ENCODE measurements around the gene SHQ1.
"Not testable (repeated sequence)": the region's sequence is repeated elsewhere in the genome, so short reads cannot be mapped to it uniquely, and the experiment has no call there.

SHQ1 gene

DNA sequence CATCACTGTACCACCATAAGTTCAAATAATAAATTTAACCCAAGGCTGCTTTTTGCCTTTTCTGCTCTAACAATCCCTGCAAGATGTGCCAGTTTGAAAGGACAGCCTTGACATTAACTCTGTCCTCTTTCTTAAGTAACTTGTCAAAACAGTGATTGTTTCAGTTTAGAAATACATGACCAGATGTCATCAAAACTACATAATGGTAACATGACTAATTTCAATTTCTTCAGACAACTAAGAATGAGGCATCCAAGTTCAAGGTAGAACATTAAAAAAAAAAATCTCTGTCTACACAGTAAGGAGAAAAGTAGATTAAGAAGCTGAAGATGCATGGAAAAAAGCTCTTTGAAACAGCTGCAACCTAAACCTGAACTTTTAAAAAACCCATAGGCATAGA lies 47.4 kb downstream of the SHQ1 start:
- no peak for DNase-seq (ENCODE audit: low read depth)

- DNase-seq (ENCODE audit: low read depth), result no peak
Measured at GRCh38 chr3:72798552-72799195, 49.6 kb downstream of the SHQ1 start.

GRCh38 chr3:72797773-72798543 lies 50.3 kb downstream of the SHQ1 start:
- no peak for DNase-seq (ENCODE audit: low read depth)

- DNase-seq (ENCODE audit: low read depth), result no peak
Measured at GRCh38 chr3:72794079-72794478, 54.2 kb downstream of the SHQ1 start.

- no peak for DNase-seq (ENCODE audit: low read depth)
Measured at GRCh38 chr3:72791161-72791560, 57.1 kb downstream of the SHQ1 start.

- no peak for DNase-seq (ENCODE audit: low read depth)
Measured at GRCh38 chr3:72789786-72790185, 58.5 kb downstream of the SHQ1 start.

- not testable (repeated sequence) for DNase-seq (ENCODE audit: low read depth)
Measured at GRCh38 chr3:72788232-72788631, 60.0 kb downstream of the SHQ1 start.

DNA sequence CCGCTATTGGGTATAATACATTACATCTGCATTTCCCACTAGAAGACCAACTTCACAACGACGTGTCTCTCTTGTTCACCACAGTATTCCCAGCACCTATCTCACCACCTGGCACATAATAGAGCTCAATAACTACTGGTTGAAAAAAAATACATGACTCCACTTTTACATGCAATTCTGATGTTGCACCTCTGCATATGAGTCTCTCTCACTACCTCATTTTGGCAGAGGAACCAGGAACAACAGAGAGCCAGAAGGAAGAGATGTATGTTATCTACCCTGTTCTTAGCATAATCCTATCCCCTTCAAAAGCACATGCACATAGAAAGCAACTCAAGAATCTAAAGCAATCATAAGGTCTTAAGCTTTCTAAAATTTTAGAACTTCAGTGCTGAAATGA lies 61.6 kb downstream of the SHQ1 start:
- DNase-seq (ENCODE audit: low read depth), result no peak

DNA sequence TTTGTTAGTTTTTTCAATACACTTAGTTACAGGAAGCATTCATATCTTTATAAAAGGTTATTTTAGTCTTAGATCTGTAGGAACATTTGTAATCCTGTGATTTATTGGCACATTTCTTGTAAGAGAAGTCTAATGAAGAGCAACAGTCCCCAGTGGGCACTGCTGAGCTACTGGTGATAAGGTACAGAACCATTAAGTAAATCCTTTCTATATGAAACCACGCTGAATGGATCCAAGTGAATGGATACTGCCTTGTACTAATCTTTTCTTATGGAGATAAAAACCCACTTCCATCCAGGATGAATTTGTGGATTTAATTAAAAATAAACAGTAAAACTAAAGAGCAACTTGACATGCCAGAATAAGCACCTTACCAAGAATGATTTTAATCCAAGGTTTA lies 64.0 kb downstream of the SHQ1 start:
- DNase-seq (ENCODE audit: low read depth), result no peak

DNA sequence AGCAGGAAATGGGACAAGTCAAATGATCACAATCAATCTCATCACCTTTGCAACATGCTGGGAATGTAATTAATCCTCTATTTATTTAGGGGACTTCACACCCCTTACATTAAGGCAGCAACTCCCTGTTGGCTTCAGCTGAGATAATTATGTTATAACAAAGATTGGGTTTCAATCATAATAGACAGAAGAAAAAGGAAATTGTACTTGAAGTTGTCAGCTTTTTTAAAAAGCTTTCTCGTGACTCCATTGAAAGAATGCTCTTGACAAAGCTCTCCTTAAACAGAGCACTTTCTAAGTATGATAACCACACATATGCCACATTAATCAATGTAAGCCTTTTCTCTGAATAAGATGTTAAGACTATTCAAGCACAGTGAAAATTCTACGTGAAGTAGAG lies 65.7 kb downstream of the SHQ1 start:
- DNase-seq (ENCODE audit: low read depth), result no peak

- no peak for DNase-seq (ENCODE audit: low read depth)
Measured at GRCh38 chr3:72769758-72770540, 78.3 kb downstream of the SHQ1 start.

DNA sequence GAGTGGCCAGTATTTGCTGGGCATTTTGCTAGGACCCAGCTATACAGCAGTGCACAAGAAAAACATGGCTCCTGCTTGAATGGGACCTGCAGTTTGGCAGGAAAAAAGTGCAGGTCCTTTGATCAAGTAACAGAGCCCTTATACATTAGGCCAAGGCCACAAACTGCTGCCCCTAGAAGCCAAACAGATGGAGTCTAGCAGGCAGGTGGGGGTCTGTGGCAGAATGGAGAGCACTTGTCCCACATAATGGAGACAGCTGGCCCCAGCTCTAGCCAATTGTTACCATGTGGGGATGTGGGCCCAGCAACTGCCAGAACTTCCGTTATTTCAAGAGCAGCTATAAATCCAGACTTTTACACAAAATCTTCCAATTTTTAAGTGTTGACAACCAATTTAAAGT lies 79.3 kb downstream of the SHQ1 start:
- DNase-seq (ENCODE audit: low read depth), result no peak

DNA sequence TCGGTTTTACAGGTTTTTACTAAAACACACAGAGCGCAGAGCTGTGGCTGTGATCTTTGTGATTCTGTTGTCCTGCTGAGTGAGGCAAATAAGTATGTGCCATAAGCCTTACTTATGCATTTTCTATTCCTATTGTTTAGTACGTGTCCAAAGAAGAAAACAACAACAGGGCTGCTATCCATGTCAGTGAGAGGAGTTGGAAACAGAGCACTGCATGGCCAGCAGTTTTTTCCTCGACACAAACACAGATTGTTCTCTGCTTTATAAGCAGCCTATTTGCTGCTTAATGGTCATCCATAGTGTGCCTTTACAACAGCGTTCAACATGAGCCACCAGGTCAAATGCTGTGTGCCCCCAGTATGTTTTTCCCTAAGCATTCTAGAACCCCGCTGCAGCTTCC lies 79.8 kb downstream of the SHQ1 start:
- no peak for DNase-seq (ENCODE audit: low read depth)

GRCh38 chr3:72768006-72768441 lies 80.2 kb downstream of the SHQ1 start:
- no peak for DNase-seq (ENCODE audit: low read depth)

GRCh38 chr3:72766866-72767265 lies 81.4 kb downstream of the SHQ1 start:
- no peak for DNase-seq (ENCODE audit: low read depth)

DNA sequence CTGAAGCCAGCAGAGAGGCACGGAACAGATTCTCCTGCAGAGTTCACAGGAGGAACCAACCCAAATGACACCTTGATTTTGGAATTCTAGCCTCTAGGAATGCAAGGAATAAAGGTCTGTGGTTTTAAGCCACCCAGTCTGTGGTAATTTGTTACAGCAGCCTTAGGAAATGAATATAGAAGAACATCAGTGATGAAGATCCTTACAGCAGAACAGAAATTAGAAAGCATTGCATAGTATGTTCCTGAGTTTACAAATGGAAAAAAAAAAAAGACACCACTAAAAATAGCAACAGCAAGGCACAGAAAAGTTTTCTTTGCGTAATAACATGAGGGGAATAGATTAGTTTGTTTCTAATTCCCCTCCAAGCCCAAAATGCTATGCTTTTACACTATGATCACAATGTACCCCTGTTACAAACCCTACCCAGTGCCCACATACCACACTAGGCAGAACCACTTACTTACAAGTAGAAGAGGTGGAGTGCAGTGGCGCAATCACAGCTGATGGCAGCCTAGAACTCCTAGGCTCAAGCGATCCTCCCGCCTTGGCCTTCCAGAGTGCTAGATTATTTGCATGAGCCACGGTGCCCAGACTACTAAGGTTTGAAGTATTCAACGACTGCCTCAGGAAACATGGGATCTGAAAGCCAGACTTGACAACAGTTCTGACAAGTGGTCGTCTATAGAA lies 84.3 kb downstream of the SHQ1 start:
- DNase-seq (ENCODE audit: low read depth), result no peak

- no peak for DNase-seq (ENCODE audit: low read depth)
Measured at GRCh38 chr3:72761410-72761809, 86.8 kb downstream of the SHQ1 start.

DNA sequence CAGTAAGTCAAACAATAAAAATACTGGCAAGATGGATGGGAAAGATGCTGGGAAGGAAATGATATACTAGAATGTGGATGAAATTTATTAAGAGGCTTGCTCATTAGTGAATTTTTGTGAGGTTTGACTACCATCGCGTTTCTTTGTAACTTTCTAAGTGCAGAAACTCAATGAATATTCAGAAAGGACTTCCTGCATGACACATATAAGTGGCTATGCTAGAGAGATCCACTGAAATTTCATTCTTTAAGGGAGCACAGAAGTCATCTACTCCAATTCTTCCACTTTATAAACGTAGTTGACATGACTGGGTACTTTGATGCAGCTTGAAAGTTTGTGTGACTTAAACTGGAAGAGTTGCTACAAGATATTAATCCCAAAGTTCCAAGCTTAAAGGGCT lies 88.0 kb downstream of the SHQ1 start:
- DNase-seq (ENCODE audit: low read depth), result no peak

DNA sequence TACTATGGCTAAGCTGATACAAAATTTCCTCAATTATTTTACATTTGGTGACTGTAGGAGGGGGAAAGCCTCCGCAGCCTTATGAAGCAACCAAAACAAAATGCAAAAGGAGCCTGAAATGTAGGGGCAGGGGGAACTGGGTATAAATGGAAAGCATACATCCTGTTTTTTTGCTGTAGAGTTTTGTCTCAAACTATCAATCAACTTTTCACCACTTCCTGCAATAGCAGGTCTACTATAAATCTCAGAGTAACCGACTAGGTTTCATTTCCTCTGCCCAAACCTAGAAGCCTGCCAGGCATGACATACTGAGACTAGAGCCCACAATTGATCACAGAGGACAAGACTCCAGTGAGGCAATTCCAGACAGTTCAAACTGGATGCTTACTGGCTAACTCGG lies 91.3 kb downstream of the SHQ1 start:
- no peak for DNase-seq (ENCODE audit: low read depth)

GRCh38 chr3:72754582-72754981 lies 93.7 kb downstream of the SHQ1 start:
- no peak for DNase-seq (ENCODE audit: low read depth)

GRCh38 chr3:72753495-72753894 lies 94.8 kb downstream of the SHQ1 start:
- no peak for DNase-seq (ENCODE audit: low read depth)

DNA sequence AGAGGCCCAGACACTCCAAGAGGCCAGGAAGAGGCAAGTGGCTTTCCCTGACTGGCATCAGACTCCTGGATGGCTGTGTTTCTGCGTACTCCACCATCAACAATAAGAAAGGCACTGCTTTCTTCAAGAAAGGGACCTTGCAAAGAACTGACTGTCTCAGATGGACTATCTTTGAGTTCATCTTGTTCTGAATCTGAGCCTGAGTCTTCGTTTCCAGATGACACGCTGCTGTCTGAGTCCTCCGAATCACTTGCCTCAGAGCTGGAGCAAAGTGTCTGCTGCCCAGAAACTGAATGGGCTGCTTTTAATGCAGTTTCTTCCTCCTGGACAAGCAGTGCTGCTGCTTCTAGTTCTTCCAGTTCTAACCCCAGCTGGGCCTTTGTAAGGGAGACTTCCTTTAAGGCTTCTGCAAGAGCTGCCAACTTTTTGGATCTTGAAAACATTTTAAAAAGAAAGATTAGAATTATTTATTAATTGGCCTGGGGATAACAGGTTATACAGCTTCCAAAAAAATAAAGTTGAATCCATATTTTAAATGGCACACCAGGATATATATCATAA lies 97.8 kb downstream of the SHQ1 start:
- DNase-seq (ENCODE audit: low read depth), result no peak
